ENCODE measurements around the gene SECISBP2. TPM values are rescaled to one million over a fixed set of nuclear protein-coding genes. Genes with fewer than 3 reads are reported as not detected.

SECISBP2 gene
- total RNA-seq, 6 experiments from 2014 or later, result 13.8 to 20.3 (median 17.3) TPM

DNA sequence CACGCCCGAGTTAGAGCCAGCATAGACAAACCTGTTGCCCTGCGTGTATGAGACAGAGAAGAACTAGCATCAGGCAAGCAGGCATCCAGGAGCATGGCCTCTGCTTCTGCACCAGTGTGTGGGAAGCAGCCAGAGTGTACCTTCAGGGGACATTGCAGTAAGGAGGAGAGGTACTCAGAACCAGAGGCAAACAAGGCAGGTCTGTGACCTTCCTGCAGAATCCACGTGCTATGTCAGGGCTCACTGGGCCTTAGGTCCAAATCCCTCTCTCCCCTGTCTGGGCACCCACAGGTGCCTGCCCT, 63.0 kb downstream of the SECISBP2 start:
- Mint-ChIP-seq H3K9me3 (no peaks in the 10 kb centered on the region), H3K36me3 (ENCODE audit: low read depth) (no peaks in the 10 kb centered on the region), H3K27me3 (ENCODE audit: insufficient read depth) (peaks cover 30% of the 10 kb centered on the region), H3K4me1 (ENCODE audit: low read depth) (no peaks in the 10 kb centered on the region), H3K27ac (no peak overlapping the region), H3K4me3 (no peak overlapping the region)
- DNase-seq, result no peak
- TF ChIP-seq, protein P1, sequence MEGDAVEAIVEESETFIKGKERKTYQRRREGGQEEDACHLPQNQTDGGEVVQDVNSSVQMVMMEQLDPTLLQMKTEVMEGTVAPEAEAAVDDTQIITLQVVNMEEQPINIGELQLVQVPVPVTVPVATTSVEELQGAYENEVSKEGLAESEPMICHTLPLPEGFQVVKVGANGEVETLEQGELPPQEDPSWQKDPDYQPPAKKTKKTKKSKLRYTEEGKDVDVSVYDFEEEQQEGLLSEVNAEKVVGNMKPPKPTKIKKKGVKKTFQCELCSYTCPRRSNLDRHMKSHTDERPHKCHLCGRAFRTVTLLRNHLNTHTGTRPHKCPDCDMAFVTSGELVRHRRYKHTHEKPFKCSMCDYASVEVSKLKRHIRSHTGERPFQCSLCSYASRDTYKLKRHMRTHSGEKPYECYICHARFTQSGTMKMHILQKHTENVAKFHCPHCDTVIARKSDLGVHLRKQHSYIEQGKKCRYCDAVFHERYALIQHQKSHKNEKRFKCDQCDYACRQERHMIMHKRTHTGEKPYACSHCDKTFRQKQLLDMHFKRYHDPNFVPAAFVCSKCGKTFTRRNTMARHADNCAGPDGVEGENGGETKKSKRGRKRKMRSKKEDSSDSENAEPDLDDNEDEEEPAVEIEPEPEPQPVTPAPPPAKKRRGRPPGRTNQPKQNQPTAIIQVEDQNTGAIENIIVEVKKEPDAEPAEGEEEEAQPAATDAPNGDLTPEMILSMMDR (IDR thresholded peaks at IDR 0.05), result no peak

DNA sequence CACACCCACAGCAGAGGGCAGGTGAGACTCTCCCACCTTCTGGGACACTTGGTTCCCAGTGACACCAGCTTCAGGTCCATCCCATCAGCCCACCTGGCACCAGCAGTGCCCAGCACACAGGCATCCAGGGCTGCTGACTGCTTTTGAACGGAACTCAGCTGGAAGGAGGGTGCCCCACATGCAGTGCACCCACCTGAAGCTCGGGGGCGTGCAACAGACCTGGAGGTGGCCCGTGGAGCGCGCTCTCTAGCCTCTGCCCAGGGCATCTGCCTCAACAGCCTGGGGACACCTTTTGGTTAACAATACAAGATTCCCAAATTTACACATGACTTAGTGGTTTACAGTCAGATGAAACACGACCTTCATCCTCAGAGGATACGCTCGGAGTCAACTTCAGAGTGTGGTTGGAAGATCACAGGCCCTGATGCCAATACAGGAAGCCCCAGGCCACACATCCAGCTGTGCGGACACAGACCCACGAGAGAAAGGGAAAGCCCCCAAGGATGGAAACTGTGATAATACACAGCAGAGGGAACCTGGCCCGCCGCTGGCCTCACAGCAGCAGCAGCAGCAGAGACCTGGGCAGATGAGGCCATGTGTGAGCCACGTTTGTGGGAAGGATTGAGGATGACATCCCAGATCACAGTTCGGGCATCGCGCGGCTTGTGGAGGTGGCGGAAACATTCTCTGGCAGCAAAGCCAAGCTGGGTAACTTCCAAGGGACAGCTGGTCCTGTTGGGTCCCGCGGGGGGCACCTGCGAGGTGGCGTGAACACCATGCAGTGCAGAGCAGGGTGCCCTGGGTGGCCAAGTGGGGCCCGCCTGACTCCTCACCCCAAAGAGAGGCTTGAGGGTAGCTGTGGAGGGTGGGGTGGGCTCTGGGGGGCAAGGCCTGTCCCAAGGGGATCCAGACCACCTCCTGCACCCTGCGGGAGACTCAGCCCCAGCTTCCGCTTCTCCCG, 64.0 kb downstream of the SECISBP2 start:
- Mint-ChIP-seq H3K27ac (no peak overlapping the region), H3K9me3 (no peaks in the 10 kb centered on the region), H3K27me3 (ENCODE audit: insufficient read depth) (peaks cover 34% of the 10 kb centered on the region), H3K4me1 (ENCODE audit: low read depth) (no peaks in the 10 kb centered on the region), H3K4me3 (no peak overlapping the region), H3K36me3 (ENCODE audit: low read depth) (no peaks in the 10 kb centered on the region)
- DNase-seq, result no peak
- TF ChIP-seq, protein P1 (IDR thresholded peaks at IDR 0.05), result no peak

DNA sequence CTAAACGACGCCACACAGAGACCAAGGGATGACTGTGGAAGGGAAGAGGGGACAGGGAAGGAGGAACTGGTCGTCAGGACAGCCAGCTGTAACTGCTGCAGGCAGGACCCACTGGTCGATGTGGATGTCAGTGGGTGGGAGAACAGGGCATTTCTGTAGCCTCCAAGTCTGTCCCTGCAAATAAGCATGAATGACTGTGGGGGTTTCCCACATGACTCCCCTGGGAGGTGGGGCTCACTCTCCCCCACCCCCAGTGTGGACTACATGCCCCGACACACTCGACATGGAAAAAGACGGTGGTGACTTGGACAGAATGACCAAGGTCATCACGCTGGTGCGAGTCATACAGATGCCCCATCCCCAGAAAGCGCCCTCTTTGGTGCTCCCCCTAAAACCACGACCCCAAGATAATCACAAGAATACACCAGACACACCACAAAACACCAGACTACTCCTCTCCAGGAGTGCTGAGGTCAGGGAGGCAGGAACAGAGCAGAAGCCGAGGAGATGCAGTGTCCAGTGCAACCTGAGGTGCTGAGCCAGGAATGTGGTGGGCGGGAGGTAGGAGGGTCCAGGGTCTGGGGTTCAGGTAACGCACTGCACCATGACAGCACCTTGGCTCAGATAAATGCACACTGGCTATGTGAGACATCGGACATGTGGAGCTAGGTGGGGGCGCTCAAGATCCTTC, 64.9 kb downstream of the SECISBP2 start:
- Mint-ChIP-seq H3K4me1 (ENCODE audit: low read depth) (no peaks in the 10 kb centered on the region), H3K27me3 (ENCODE audit: insufficient read depth) (peaks cover 31% of the 10 kb centered on the region), H3K4me3 (no peak overlapping the region), H3K27ac (no peak overlapping the region), H3K36me3 (ENCODE audit: low read depth) (no peaks in the 10 kb centered on the region), H3K9me3 (no peaks in the 10 kb centered on the region)
- no peak for DNase-seq
- TF ChIP-seq, protein P1 (IDR thresholded peaks at IDR 0.05), result no peak

DNA sequence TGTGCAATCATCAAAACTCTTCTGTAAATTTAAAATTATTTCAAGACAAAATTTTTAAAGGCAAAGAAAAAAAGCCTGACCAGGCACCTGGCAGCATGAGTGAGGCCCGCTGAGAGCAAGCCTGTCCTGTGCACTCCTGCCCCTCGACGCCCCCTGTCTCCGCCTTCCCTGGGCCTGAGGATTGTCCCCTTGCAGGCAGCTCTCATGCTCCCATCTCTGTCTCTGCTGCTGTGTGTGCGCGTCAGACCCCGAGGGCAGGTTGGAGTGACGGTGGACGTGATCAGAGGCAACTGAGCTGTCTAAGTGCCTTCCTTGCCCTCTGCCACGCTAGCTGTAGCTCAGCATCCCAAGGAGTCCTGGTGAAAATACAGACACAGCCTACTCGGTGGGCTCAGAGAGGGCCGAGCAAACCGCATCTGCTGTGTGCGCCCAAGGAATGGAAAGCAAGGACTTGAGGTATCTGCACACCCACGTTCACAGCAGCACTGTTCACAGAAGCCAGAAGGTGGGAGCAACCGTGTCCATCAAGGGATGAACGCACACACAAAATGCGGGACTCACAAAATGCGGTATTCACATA, 65.5 kb downstream of the SECISBP2 start:
- TF ChIP-seq, protein P1 (IDR thresholded peaks at IDR 0.05), result no peak
- DNase-seq, result no peak
- no peak overlapping the region for H3K27ac Mint-ChIP-seq

DNA sequence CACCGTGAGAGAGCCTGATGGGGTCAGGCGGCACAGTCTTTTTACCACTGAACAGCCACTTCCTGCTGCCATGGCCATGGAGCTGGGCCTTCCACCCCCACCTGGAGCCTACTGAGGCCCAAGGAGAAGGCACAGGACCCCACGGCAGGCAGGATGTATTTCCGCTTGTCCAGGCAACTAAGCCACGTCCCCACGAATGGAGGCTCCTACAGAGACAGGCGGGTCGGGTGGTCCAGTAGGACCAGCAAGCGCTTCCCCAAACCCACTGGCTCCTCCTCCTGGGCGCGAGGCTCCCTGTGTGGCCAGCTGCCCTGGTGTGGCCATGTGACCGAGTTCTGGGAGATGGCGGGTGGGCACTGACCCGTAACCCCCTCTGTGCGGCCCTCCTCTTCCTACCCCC, 66.5 kb downstream of the SECISBP2 start:
- Mint-ChIP-seq H3K27ac (no peak overlapping the region), H3K4me1 (ENCODE audit: low read depth) (no peaks in the 10 kb centered on the region), H3K9me3 (no peaks in the 10 kb centered on the region), H3K4me3 (no peak overlapping the region), H3K36me3 (ENCODE audit: low read depth) (no peaks in the 10 kb centered on the region), H3K27me3 (ENCODE audit: insufficient read depth) (peaks cover 29% of the 10 kb centered on the region)
- DNase-seq, result no peak
- TF ChIP-seq, protein P1 (IDR thresholded peaks at IDR 0.05), result no peak

More for the DNA sequence above, 65.5 kb downstream of the SECISBP2 start:
- no peaks in the 10 kb centered on the region for H3K9me3 Mint-ChIP-seq
- H3K4me3 Mint-ChIP-seq, result no peak overlapping the region
- peaks cover 31% of the 10 kb centered on the region for H3K27me3 Mint-ChIP-seq (ENCODE audit: insufficient read depth)
- H3K36me3 Mint-ChIP-seq (ENCODE audit: low read depth), result no peaks in the 10 kb centered on the region
- no peaks in the 10 kb centered on the region for H3K4me1 Mint-ChIP-seq (ENCODE audit: low read depth)

All from HFFc6 (cell line).